GM12872 (cell line): ENCODE results near the gene ADAMTS20.

Source experiments
- CTCF ChIP-seq: IDR thresholded peaks from 3 replicates; pipeline ENCODE4 v1.5.1; 2011; ENCODE audit warnings: low read depth, mild to moderate bottlenecking, low read length, moderate library complexity; ENCODE audit not compliant: insufficient read depth

The ADAMTS20 gene

GRCh38 chr12:43482311-43483085 lies 69.5 kb downstream of the ADAMTS20 start:
- no peak for TF ChIP-seq CTCF

GRCh38 chr12:43480591-43480990 lies 71.4 kb downstream of the ADAMTS20 start:
- no peak for TF ChIP-seq CTCF

DNA sequence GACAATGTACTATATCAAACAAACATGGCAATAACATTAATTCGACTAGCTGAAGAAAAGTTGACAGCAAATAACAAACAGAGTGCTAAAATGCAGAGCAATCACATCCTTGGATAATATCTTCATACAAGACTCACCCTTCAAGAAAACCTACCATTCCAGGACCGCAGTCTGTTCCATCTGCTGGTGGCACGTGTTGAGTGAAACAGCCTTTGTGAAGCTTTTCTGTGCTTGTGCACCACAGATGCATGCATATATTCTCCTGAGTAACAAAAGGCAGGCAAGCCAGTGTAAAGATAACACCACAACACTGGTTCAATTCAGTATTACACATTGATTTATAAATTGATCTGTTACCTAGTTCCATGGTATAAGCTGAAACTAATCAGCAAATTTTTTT lies 89.3 kb downstream of the ADAMTS20 start:
- TF ChIP-seq CTCF = no peak

GRCh38 chr12:43462080-43462479 lies 89.9 kb downstream of the ADAMTS20 start:
- no peak for TF ChIP-seq CTCF

GRCh38 chr12:43459285-43459684 lies 92.7 kb downstream of the ADAMTS20 start:
- TF ChIP-seq CTCF = no peak

DNA sequence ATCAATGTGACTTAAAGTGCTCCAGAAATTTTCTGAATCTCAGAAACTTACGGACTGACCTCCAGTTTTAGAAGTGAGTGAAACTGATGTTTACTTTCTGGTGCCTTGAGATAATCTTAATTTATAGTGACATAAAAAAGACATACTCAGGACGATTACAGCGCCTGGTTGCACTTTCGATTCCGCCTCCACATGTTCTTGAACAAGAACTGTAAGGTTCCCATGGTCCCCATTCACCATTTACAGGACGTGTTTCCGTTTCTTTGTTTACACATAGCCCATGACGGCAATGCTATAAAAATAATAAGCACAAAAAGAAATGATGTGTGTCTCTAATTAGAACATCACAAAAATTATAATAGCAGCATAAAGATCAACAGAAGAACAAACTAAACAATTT lies 98.2 kb downstream of the ADAMTS20 start:
- TF ChIP-seq CTCF = no peak

- TF ChIP-seq CTCF = peak; percentile 77
Observed at GRCh38 chr12:43444940-43445564, 107.0 kb downstream of the ADAMTS20 start.
